ENCODE measurements around the gene SMARCD3.

SMARCD3 gene

DNA sequence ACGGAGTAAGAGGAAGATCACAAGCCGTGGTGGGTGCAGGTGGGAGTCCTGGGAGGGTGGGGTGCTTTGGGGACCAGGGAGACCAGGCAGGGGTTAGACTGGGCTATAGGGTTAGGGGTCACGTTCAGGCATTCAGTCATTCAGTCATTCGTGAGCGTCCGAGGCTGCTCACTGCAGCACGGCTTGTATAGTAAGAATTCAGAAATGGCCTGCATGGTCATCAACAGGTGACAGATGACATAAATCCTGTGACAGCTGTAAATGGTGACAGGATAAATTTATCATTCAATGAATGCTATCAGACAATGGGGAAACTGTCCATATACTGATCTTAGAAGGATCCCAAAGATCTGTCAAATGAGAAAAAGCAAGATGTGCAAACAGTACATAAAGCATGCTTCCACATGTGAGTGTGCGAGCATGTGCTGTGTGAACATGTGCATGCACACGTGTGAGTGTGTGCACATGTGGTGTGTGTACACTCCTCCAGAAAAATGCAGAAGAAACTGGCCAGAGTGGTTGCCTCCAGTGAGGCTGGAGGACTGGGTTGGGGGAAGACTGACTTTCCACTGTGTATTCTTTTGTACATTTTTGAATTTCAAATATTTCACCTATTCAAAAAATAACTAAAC, 32.0 kb upstream of the SMARCD3 start:
- TF ChIP-seq, protein P1, sequence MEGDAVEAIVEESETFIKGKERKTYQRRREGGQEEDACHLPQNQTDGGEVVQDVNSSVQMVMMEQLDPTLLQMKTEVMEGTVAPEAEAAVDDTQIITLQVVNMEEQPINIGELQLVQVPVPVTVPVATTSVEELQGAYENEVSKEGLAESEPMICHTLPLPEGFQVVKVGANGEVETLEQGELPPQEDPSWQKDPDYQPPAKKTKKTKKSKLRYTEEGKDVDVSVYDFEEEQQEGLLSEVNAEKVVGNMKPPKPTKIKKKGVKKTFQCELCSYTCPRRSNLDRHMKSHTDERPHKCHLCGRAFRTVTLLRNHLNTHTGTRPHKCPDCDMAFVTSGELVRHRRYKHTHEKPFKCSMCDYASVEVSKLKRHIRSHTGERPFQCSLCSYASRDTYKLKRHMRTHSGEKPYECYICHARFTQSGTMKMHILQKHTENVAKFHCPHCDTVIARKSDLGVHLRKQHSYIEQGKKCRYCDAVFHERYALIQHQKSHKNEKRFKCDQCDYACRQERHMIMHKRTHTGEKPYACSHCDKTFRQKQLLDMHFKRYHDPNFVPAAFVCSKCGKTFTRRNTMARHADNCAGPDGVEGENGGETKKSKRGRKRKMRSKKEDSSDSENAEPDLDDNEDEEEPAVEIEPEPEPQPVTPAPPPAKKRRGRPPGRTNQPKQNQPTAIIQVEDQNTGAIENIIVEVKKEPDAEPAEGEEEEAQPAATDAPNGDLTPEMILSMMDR (IDR thresholded peaks at IDR 0.05), result no peak
- intact Hi-C loops (cut with DNase I; ENCODE audit: low total_unique reads), result no loop called here
- Histone ChIP-seq H3K9me3 (no peaks in the 10 kb centered on the region), H3K4me1 (peaks cover 0 to 24% (median 17%) of the 10 kb centered on the region in 4 donors), H3K27ac (no peak overlapping the region), H3K4me3 (no peak overlapping the region), H3K36me3 (no peaks in the 10 kb centered on the region), H3K27me3 (peaks cover 0 to 29% of the 10 kb centered on the region in 2 donors)
- no peak for DNase-seq

DNA sequence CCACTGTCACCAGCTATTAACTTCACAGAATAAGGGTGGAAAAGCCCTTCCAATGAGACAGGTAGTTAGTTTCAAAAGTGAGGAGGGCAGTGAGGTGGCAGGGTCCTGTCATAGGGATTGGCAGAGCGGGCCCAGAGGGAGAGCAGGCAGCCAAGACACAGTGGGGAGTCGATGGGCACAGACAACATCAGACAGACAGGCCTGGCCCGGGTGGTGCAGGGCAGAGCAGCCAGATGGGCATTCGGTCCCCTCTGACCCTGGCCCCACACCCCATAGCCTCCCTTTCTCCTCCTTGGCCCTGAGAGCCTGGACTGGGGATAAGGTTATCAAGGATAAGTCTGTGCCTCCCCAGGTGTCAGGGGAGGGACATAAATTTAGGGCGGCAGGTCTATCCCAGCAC, 31.4 kb upstream of the SMARCD3 start:
- Histone ChIP-seq H3K4me1 (peaks cover 0 to 30% (median 15%) of the 10 kb centered on the region in 4 donors), H3K9me3 (no peaks in the 10 kb centered on the region), H3K36me3 (no peaks in the 10 kb centered on the region), H3K27me3 (peaks cover 0 to 29% of the 10 kb centered on the region in 2 donors), H3K27ac (no peak overlapping the region), H3K4me3 (no peak overlapping the region)
- no peak for DNase-seq
- intact Hi-C loops (cut with DNase I; ENCODE audit: low total_unique reads), result no loop called here
- TF ChIP-seq, protein P1 (IDR thresholded peaks at IDR 0.05), result no peak

DNA sequence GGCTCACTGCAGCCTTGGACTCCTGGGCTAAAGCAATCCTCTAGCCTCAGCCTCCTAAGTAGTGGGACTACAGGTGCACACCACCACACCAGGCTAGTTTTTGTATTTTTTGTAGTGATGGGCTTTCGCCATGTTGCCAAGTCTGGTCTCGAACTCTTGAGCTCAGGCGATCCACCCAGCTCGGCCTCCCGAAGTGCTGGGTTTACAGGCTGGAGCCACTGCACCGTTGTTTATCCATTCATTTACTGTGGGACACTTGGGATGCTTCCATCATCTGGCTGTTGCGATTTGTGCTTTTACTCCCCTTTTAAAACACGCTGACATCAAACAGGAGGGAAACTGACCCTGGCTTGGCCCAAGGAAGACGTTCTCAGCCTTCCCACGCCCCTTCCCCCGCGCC, 30.5 kb upstream of the SMARCD3 start:
- no peak for DNase-seq
- H3K36me3 ChIP-seq, result no peaks in the 10 kb centered on the region
- H3K4me1 ChIP-seq, result peaks cover 0 to 39% (median 15%) of the 10 kb centered on the region in 4 donors
- intact Hi-C loops (cut with DNase I; ENCODE audit: low total_unique reads), result no loop called here
- TF ChIP-seq, protein P1 (IDR thresholded peaks at IDR 0.05), result no peak
- H3K27me3 ChIP-seq, result peaks cover 0 to 29% of the 10 kb centered on the region in 2 donors
- H3K9me3 ChIP-seq, result no peaks in the 10 kb centered on the region
- H3K4me3 ChIP-seq, result no peak overlapping the region
- no peak overlapping the region for H3K27ac ChIP-seq

DNA sequence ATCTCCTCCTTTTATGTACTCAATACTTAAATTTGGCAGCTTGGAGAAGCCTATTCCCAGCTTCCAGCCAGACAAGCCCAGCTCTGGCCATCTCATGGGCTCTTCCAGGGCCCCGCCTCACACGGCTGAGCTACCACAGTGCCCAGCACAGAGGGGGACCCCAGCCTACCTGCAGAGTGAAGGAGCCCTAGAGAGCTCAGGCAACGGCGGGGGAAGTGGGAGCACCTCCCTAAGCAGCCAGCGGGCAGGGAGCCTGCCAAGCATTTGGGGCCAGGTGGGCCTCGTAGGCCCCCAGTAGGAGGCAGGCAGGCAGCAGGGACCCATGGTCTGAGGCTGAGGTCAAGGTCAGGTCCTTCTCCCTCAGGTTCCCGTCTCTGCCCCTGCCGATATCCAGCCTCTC, 29.1 kb upstream of the SMARCD3 start:
- Histone ChIP-seq H3K36me3 (no peaks in the 10 kb centered on the region), H3K27ac (no peak overlapping the region), H3K27me3 (peaks cover 0 to 29% of the 10 kb centered on the region in 2 donors), H3K4me3 (peak overlapping the region; percentile 47 to 53), H3K4me1 (peaks cover 0 to 46% (median 15%) of the 10 kb centered on the region in 4 donors), H3K9me3 (no peaks in the 10 kb centered on the region)
- no peak for DNase-seq
- intact Hi-C loops (cut with DNase I; ENCODE audit: low total_unique reads), result no loop called here
- TF ChIP-seq, protein P1 (IDR thresholded peaks at IDR 0.05), result no peak

DNA sequence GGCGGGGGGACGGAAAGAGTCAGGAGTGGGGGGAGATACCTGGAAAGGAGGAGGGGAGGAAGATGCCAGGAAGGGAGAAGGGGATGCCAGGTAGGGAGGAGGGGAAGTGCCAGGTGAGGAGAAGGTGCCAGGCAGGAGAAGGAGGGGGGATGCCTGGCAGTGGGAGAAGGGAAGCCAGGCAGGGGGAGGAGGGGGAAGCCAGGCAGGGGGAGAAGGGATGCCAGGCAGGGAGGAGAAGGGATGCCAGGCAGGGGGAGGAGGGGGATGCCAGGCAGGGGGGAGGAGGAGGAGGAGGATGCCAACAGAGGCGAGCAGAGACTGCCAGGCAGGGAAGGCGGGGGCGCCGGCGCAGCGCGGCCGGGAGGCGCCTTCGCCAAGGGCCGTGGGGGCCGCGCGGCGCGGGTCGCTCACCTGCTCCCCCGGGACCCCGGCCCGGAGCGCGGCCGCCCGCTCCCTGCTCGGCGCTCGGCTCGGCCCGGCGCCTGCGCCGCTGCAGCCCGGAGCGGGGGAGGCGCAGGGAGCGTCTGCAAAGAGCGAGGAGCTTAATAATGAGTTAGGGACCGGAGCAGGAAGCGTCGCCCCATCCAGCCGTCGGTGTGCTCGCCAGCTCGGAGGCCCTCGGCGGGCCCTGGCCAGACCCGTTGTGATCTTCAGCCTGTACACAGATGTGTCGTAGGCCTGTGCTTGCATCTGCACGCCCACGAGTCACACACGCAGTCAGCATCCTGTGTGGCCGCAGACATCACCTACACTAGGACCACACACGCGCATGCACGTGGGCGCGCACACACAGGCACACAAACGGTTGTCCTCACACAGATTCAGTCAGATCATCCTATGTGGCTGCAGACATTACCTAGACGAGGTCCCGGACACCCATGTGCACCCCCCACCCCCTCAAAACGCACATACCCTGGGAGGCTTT, 28.4 kb upstream of the SMARCD3 start:
- peak overlapping the region; percentile 47 to 53 for H3K4me3 ChIP-seq
- H3K4me1 ChIP-seq, result peaks cover 0 to 52% (median 18%) of the 10 kb centered on the region in 4 donors
- peaks cover 0 to 23% of the 10 kb centered on the region in 2 donors for H3K27me3 ChIP-seq
- intact Hi-C loops (cut with DNase I; ENCODE audit: low total_unique reads), result no loop called here
- H3K27ac ChIP-seq, result peak overlapping the region in 1 of 2 donors; percentile 20
- TF ChIP-seq, protein P1 (IDR thresholded peaks at IDR 0.05), result no peak
- no peaks in the 10 kb centered on the region for H3K9me3 ChIP-seq
- no peaks in the 10 kb centered on the region for H3K36me3 ChIP-seq
- DNase-seq, result no peak
